Fibroblast of lung (primary cell): ENCODE measurements around the gene DDX19B. TPM values are rescaled to one million over a fixed set of nuclear protein-coding genes. Genes with fewer than 3 reads are reported as not detected.
"Not testable (repeated sequence)": the region's sequence is repeated elsewhere in the genome, so short reads cannot be mapped to it uniquely, and the experiment has no call there.

ENCODE experiments used
- DNase-seq, 2 donors: peaks; one replicate each; pipeline versions ENCODE4 v3.0.0 to v3.0.0-alpha.2; 2010; ENCODE audit warnings: low read depth in 2 of 2
- H2AFZ ChIP-seq: 2 replicates; pipeline ENCODE4 v1.5.1; 2012; ENCODE audit warnings: low read length, control low read depth, inconsistent platforms
- H3K27ac ChIP-seq: 2 replicates; pipeline ENCODE4 v1.5.1; 2011; ENCODE audit warnings: low read length, control low read depth; ENCODE audit not compliant: insufficient read depth
- H3K27me3 ChIP-seq: 2 replicates; pipeline ENCODE4 v1.5.1; 2011; ENCODE audit warnings: mild to moderate bottlenecking, low read length; ENCODE audit not compliant: control insufficient read depth, insufficient read depth
- H3K36me3 ChIP-seq: 2 replicates; pipeline ENCODE4 v1.5.1; 2011; ENCODE audit warnings: low read length; ENCODE audit not compliant: control insufficient read depth, insufficient read depth
- H3K4me1 ChIP-seq: 2 replicates; pipeline ENCODE4 v1.5.1; 2011; ENCODE audit warnings: low read length; ENCODE audit not compliant: control insufficient read depth, insufficient read depth; ENCODE audit errors: extremely low read depth
- H3K4me2 ChIP-seq: 2 replicates; pipeline ENCODE4 v1.5.1; 2011; ENCODE audit warnings: low read length, control low read depth; ENCODE audit not compliant: insufficient read depth; ENCODE audit errors: extremely low read depth
- H3K4me3 ChIP-seq, 4 experiments: fragments of 200-600 bp in 1 of 4; sonication (generic) in 1 of 4; replicated peaks in 1 of 4; 2 replicates each; pipeline ENCODE4 v1.5.1; 2011 to 2016; ENCODE audit warnings: low read length in 4 of 4, low read depth in 3 of 4, mild to moderate bottlenecking in 3 of 4, control low read depth in 2 of 4, inconsistent platforms in 1 of 4, mixed read lengths in 1 of 4; ENCODE audit not compliant: insufficient read depth in 1 of 4; ENCODE audit errors: control extremely low read depth in 1 of 4
- H3K79me2 ChIP-seq: 2 replicates; pipeline ENCODE4 v1.5.1; 2012; ENCODE audit warnings: mild to moderate bottlenecking, low read length, inconsistent platforms; ENCODE audit not compliant: control insufficient read depth, insufficient read depth
- H3K9ac ChIP-seq: 2 replicates; pipeline ENCODE4 v1.5.1; 2011; ENCODE audit warnings: mild to moderate bottlenecking, low read length, control low read depth; ENCODE audit not compliant: insufficient read depth
- H3K9me3 ChIP-seq: 2 replicates; pipeline ENCODE4 v1.5.1; 2012; ENCODE audit warnings: low read depth, low read length; ENCODE audit not compliant: control insufficient read depth, insufficient read depth
- H4K20me1 ChIP-seq: 2 replicates; pipeline ENCODE4 v1.5.1; 2011; ENCODE audit warnings: low read length; ENCODE audit not compliant: control insufficient read depth, insufficient read depth; ENCODE audit errors: extremely low read depth
- EZH2 ChIP-seq: IDR thresholded peaks from 2 replicates; pipeline ENCODE4 v1.5.1; 2012; ENCODE audit warnings: low read length, control low read depth, mild to moderate bottlenecking; ENCODE audit errors: missing control alignments
- polyA plus RNA-seq, 2 donors: library from polyadenylated mRNA; depleted of rRNA in 1 of 2; stranded (reverse) in 1 of 2; unstranded in 1 of 2; fragments of >200 nt; gene quantifications; 2 replicates each; pipeline ENCODE4 v1.2.1, GENCODE V29; 2011 to 2012; ENCODE audit warnings: missing spikeins in 1 of 2
- total RNA-seq: library from RNA; depleted of rRNA; stranded (reverse); fragments of >200 nt; gene quantifications from 2 replicates; pipeline ENCODE4 v1.2.1, GENCODE V29; 2014
- TF ChIP-seq, protein P1 (sequence below), 2 donors: IDR thresholded peaks in 1 of 2; conservative IDR thresholded peaks in 1 of 2; 1 replicate in 1 of 2; 2 replicates in 1 of 2; pipeline ENCODE4 v1.5.1; 2011 to 2012; ENCODE audit warnings: low read length in 2 of 2, control low read depth in 1 of 2, inconsistent platforms in 1 of 2, low read depth in 1 of 2, mild to moderate bottlenecking in 1 of 2

Gene DDX19B
- total and polyA plus RNA-seq, 2 donors (not counting 1 experiment from before 2014, with no cell fraction given) = 30.7 to 41.0 TPM

DNA sequence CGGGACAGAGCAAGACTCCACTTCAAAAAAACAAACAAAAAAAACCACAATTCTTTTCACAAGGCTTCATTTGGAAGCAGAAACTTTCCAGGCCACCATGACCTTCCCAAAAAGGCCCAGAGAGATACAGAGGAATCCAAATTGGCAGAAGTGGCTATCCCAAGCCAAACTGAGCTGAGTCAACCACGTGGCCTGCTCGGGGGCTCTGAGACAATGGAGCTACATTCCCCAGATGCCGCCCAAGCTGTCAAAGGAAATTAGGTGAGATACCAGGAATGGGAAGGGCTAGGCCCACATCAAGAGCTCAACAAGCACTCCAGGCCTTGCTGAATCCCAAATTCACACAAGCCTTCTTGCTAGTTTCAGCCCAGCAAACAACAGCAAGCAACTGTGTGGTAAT lies 41.6 kb upstream of the DDX19B start:
- no peaks in the 10 kb centered on the region for H3K4me1 ChIP-seq
- H3K4me2 ChIP-seq = no peak overlapping the region
- DNase-seq = peak in 1 of 2 donors; percentile 46
- no peaks in the 10 kb centered on the region for H4K20me1 ChIP-seq
- no peak overlapping the region for H3K9ac ChIP-seq
- no peak overlapping the region for H2AFZ ChIP-seq
- H3K36me3 ChIP-seq = peaks cover 43% of the 10 kb centered on the region
- H3K27ac ChIP-seq = no peak overlapping the region
- no peak overlapping the region for H3K4me3 ChIP-seq
- H3K79me2 ChIP-seq = no peaks in the 10 kb centered on the region
- no peaks in the 10 kb centered on the region for H3K9me3 ChIP-seq
- no peaks in the 10 kb centered on the region for H3K27me3 ChIP-seq
- TF ChIP-seq, protein P1, sequence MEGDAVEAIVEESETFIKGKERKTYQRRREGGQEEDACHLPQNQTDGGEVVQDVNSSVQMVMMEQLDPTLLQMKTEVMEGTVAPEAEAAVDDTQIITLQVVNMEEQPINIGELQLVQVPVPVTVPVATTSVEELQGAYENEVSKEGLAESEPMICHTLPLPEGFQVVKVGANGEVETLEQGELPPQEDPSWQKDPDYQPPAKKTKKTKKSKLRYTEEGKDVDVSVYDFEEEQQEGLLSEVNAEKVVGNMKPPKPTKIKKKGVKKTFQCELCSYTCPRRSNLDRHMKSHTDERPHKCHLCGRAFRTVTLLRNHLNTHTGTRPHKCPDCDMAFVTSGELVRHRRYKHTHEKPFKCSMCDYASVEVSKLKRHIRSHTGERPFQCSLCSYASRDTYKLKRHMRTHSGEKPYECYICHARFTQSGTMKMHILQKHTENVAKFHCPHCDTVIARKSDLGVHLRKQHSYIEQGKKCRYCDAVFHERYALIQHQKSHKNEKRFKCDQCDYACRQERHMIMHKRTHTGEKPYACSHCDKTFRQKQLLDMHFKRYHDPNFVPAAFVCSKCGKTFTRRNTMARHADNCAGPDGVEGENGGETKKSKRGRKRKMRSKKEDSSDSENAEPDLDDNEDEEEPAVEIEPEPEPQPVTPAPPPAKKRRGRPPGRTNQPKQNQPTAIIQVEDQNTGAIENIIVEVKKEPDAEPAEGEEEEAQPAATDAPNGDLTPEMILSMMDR (conservative IDR thresholded peaks at IDR 0.05 in 1 of 2, IDR thresholded peaks at IDR 0.05 in 1 of 2; ENCODE audit: low read depth in 1 of 2, low read length in 2 of 2) = no peak
- no peak for TF ChIP-seq EZH2

DNA sequence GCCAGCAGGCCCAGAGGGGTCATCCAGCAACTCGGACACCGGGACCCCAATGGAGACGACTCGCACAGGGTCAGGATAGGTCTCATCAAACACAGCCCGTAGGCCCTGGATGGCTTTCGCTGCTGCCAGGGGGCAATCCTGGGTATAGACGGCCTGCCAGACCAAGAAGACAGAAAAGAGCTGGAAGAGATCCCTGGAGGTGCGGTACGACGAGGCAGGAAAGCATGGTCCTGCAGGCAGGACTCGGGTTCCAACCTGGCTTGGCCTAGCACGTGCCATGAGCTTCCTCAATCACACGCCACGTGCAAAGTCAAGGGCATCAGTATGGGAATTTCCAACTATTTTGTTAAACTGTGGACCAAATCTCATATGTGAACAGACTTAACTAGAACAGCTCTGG lies 40.9 kb upstream of the DDX19B start:
- Histone ChIP-seq H3K4me3 (no peak overlapping the region), H3K36me3 (peaks cover 38% of the 10 kb centered on the region), H3K79me2 (no peaks in the 10 kb centered on the region)

DNA sequence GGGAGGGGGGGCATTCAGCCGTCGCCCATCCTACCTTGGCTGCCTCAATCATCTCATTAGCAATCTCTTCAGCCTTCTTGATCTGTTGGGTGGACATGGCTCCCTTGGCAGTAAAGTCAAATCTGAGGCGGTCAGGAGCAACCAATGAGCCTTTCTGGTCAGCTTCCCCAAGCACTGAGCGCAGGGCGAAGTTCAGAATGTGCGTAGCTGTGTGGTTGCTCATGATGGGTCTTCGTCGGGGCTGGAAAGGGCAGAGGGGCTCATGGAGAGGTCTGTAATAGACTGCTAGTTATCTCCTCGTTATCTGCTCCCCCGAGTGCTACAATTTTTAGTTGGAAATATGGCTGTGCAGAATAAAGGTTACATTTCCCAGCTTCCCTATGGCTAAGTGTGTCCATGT lies 40.0 kb upstream of the DDX19B start:
- no peak for TF ChIP-seq EZH2
- TF ChIP-seq, protein P1 (conservative IDR thresholded peaks at IDR 0.05 in 1 of 2, IDR thresholded peaks at IDR 0.05 in 1 of 2; ENCODE audit: low read depth in 1 of 2, low read length in 2 of 2) = no peak
- peaks cover 35% of the 10 kb centered on the region for H3K36me3 ChIP-seq

More for the DNA sequence above, 40.9 kb upstream of the DDX19B start:
- H2AFZ ChIP-seq = no peak overlapping the region
- no peak overlapping the region for H3K4me2 ChIP-seq
- H3K27me3 ChIP-seq = no peaks in the 10 kb centered on the region
- H3K9ac ChIP-seq = no peak overlapping the region
- no peaks in the 10 kb centered on the region for H3K4me1 ChIP-seq
- DNase-seq = no peak
- no peak overlapping the region for H3K27ac ChIP-seq
- no peaks in the 10 kb centered on the region for H3K9me3 ChIP-seq
- no peaks in the 10 kb centered on the region for H4K20me1 ChIP-seq
- TF ChIP-seq EZH2 = no peak
- TF ChIP-seq, protein P1 (conservative IDR thresholded peaks at IDR 0.05 in 1 of 2, IDR thresholded peaks at IDR 0.05 in 1 of 2; ENCODE audit: low read depth in 1 of 2, low read length in 2 of 2) = no peak

DNA sequence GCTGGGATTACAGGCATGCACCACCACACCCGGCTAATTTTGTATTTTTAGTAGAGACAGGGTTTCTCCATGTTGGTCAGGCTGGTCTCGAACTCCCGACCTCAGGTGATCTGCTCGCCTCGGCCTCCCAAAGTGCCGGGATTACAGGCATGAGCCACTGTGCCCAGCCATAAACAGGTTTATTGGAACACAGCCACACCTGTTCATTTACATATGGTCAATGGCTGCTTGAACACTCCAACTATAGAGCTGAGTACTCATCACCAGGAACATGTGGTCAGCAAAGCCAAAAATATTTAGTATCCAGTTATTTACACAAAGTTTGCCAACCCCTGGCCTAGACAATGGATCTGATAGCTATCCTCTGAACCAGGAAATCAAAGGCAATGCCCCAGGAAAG lies 39.1 kb upstream of the DDX19B start:
- H3K36me3 ChIP-seq = peaks cover 32% of the 10 kb centered on the region
- not testable (repeated sequence) for H3K79me2 ChIP-seq, H3K4me2 ChIP-seq, H3K9me3 ChIP-seq, H3K4me3 ChIP-seq, H2AFZ ChIP-seq, H3K27ac ChIP-seq, DNase-seq, H3K27me3 ChIP-seq, H4K20me1 ChIP-seq, H3K4me1 ChIP-seq, H3K9ac ChIP-seq

More for the DNA sequence above, 40.0 kb upstream of the DDX19B start:
- no peaks in the 10 kb centered on the region for H3K79me2 ChIP-seq
- no peaks in the 10 kb centered on the region for H3K9me3 ChIP-seq
- no peaks in the 10 kb centered on the region for H4K20me1 ChIP-seq
- H2AFZ ChIP-seq = no peak overlapping the region
- no peak overlapping the region for H3K27ac ChIP-seq
- no peak overlapping the region for H3K4me3 ChIP-seq
- H3K27me3 ChIP-seq = no peaks in the 10 kb centered on the region
- no peak for DNase-seq
- H3K9ac ChIP-seq = no peak overlapping the region
- no peak overlapping the region for H3K4me2 ChIP-seq
- no peaks in the 10 kb centered on the region for H3K4me1 ChIP-seq
